Suprapubic skin (tissue), 4 donors: ENCODE data around the gene MYPOP. TPM values are rescaled to one million over a fixed set of nuclear protein-coding genes. Genes with fewer than 3 reads are reported as not detected.

Source experiments
- DNase-seq, 2 donors: peaks; one replicate each; pipeline ENCODE4 v3.0.0-alpha.2; 2019; ENCODE audit warnings: low spot score in 2 of 2
- H3K27ac ChIP-seq: fragments of 200-600 bp; sonication (generic); one replicate; pipeline ENCODE4 v1.5.1; 2019
- H3K27me3 ChIP-seq: fragments of 200-600 bp; sonication (generic); one replicate; pipeline ENCODE4 v1.5.1; 2019
- H3K36me3 ChIP-seq: fragments of 200-600 bp; sonication (generic); one replicate; pipeline ENCODE4 v1.5.1; 2019
- H3K4me1 ChIP-seq: fragments of 200-600 bp; sonication (generic); one replicate; pipeline ENCODE4 v1.5.1; 2019
- H3K4me3 ChIP-seq: fragments of 200-600 bp; sonication (generic); one replicate; pipeline ENCODE4 v1.5.1; 2019; ENCODE audit warnings: mild to moderate bottlenecking
- H3K9me3 ChIP-seq: fragments of 200-600 bp; sonication (generic); one replicate; pipeline ENCODE4 v1.5.1; 2019
- EP300 ChIP-seq: sonication (generic); formaldehyde crosslinking; IDR thresholded peaks from one replicate; pipeline ENCODE4 v1.6.1; 2017; ENCODE audit warnings: antibody characterized with exemption
- POLR2A ChIP-seq, 2 donors: fragments of 450-650 bp; IDR thresholded peaks; one replicate each; pipeline ENCODE4 v1.6.1; 2017; ENCODE audit warnings: antibody characterized with exemption in 2 of 2, mild to moderate bottlenecking in 2 of 2, moderate library complexity in 2 of 2
- POLR2AphosphoS5 ChIP-seq, 3 donors: sonication (generic); formaldehyde crosslinking; IDR thresholded peaks; one replicate each; pipeline ENCODE4 v1.6.1; 2017; ENCODE audit warnings: antibody characterized with exemption in 3 of 3
- WGBS: methylation state at CpG from one replicate; pipeline ENCODE4 v1.1.5; 2018; 5-methylcytosine and 5-hydroxymethylcytosine counted together
- total RNA-seq, 4 donors: library from RNA; depleted of rRNA; stranded (reverse); fragments of >200 nt; gene quantifications; one replicate each; pipeline ENCODE4 v1.1.0, GENCODE V29; 2016
- TF ChIP-seq, protein P1 (sequence below), 2 donors: fragments of 200-600 bp in 1 of 2; fragments of 450-650 bp in 1 of 2; sonication (generic) in 1 of 2; IDR thresholded peaks; one replicate each; pipeline ENCODE4 v1.5.1; 2016 to 2019; ENCODE audit warnings: antibody characterized with exemption in 2 of 2, mild to moderate bottlenecking in 1 of 2, moderate library complexity in 1 of 2

MYPOP gene
- total RNA-seq, 4 donors from 2014 or later, result 4.4 to 9.4 (median 6.5) TPM

DNA sequence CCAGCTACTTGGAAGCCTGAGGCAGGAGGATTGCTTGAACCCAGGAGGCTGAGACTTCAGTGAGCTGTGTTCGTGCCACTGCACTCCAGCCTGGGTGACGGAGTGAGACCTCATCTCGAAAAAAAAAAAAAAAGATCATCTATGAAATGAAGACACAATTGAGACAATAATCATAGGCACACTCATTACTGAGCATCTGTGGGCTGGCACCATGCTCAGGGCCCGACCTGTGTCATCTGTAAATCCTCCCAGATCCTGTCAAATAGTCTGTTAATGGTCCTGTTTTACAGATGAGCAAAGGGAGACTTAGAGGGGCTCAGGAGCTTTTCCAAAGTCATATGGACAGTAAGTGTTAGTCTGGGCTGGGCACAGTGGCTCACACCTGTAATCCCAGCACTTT lies 16.3 kb upstream of the MYPOP start:
- H3K9me3 ChIP-seq, result no peaks in the 10 kb centered on the region
- peaks cover 28% of the 10 kb centered on the region for H3K27me3 ChIP-seq
- no peaks in the 10 kb centered on the region for H3K4me1 ChIP-seq
- no peak for DNase-seq
- no peaks in the 10 kb centered on the region for H3K36me3 ChIP-seq
- 45% methylated on average over 4 of the region's 4 CpGs for WGBS
- no peak for TF ChIP-seq EP300
- TF ChIP-seq POLR2A (IDR thresholded peaks at IDR 0.05), result no peak
- TF ChIP-seq POLR2AphosphoS5 (IDR thresholded peaks at IDR 0.05), result no peak
- TF ChIP-seq, protein P1, sequence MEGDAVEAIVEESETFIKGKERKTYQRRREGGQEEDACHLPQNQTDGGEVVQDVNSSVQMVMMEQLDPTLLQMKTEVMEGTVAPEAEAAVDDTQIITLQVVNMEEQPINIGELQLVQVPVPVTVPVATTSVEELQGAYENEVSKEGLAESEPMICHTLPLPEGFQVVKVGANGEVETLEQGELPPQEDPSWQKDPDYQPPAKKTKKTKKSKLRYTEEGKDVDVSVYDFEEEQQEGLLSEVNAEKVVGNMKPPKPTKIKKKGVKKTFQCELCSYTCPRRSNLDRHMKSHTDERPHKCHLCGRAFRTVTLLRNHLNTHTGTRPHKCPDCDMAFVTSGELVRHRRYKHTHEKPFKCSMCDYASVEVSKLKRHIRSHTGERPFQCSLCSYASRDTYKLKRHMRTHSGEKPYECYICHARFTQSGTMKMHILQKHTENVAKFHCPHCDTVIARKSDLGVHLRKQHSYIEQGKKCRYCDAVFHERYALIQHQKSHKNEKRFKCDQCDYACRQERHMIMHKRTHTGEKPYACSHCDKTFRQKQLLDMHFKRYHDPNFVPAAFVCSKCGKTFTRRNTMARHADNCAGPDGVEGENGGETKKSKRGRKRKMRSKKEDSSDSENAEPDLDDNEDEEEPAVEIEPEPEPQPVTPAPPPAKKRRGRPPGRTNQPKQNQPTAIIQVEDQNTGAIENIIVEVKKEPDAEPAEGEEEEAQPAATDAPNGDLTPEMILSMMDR (IDR thresholded peaks at IDR 0.05), result no peak
- no peak overlapping the region for H3K4me3 ChIP-seq
- no peak overlapping the region for H3K27ac ChIP-seq

DNA sequence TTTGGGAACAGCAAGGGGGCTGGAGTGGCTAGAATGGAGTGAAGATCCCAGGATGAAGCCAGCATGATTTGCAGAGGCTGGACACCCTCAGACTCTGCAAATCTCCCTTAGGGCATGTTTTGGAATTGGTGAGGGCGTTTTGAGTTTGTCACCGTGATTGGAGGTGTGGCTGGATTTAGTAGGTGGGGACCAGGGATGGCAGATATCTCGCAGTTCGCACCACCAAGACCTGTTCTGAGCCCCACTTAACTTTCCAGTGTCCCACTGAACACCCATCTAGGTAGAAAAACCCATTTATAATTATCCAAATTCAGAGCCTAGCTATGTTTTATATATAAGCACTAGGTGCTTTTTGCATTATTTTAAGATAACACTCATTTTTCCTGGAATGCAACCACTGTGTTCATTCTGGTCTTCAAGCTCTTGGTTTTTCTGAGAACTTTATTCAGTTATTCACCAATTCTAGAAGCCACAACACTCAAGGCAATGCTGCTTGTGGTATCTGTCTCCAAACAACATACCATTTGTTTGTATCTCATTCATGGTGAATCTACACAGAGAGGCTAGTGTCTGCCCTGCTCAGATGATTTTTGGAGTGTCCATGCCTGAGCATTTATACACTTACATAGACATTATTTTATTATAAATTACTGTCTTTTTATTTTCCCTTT lies 15.1 kb upstream of the MYPOP start:
- Histone ChIP-seq H3K27me3 (peaks cover 30% of the 10 kb centered on the region), H3K9me3 (no peaks in the 10 kb centered on the region), H3K4me3 (no peak overlapping the region), H3K36me3 (no peaks in the 10 kb centered on the region), H3K27ac (no peak overlapping the region), H3K4me1 (no peaks in the 10 kb centered on the region)
- 36% methylated on average over 4 of the region's 4 CpGs for WGBS
- no peak for TF ChIP-seq EP300
- no peak for TF ChIP-seq POLR2A (IDR thresholded peaks at IDR 0.05)
- TF ChIP-seq POLR2AphosphoS5 (IDR thresholded peaks at IDR 0.05), result no peak
- TF ChIP-seq, protein P1 (IDR thresholded peaks at IDR 0.05), result no peak
- DNase-seq, result no peak

GRCh38 chr19:45913874-45914830 lies 11.7 kb upstream of the MYPOP start, which contains the start of gene NANOS2:
TSS of gene NANOS2 (minus strand) at chr19:45914778. CDS start at chr19:45914693, 85 bp downstream.
- no peak within 1 kb of the TSS for H3K4me3 ChIP-seq
- 71% methylated on average over 24 of the region's 44 CpGs for WGBS
- no peaks in the 10 kb centered on the region for H3K9me3 ChIP-seq
- TF ChIP-seq POLR2AphosphoS5 (IDR thresholded peaks at IDR 0.05) (no peak), EP300 (no peak), POLR2A (IDR thresholded peaks at IDR 0.05) (no peak)
- TF ChIP-seq, protein P1 (IDR thresholded peaks at IDR 0.05), result no peak
- H3K27me3 ChIP-seq, result peaks cover 26% of the 10 kb centered on the region
- DNase-seq, result no peak
- no peak within 1 kb of the TSS for H3K27ac ChIP-seq
- H3K36me3 ChIP-seq, result no peaks in the 10 kb centered on the region
- H3K4me1 ChIP-seq, result no peaks in the 10 kb centered on the region

DNA sequence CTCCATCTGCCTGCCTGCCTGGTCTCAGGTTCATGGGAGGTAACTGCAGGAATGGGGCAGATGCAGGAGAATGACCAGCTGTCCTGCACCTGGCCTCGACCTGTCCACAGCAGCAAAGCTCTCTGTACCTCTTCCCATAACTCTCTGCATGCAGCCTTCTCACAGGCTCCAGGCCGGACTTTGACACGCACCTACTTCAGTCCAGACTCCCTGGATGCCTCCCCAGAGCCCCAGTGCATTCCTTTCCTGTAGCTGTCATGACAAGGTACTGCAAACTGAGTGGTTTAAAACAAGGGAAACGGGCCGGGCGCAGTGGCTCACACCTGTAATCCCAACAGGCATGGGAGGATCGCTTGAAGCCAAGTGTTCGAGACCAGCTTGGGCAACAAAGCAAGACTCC lies 8.9 kb upstream of the MYPOP start:
- no peaks in the 10 kb centered on the region for H3K36me3 ChIP-seq
- no peak for DNase-seq
- H3K4me3 ChIP-seq, result no peak overlapping the region
- H3K9me3 ChIP-seq, result no peaks in the 10 kb centered on the region
- H3K4me1 ChIP-seq, result no peaks in the 10 kb centered on the region
- WGBS, result 56% methylated on average over 8 of the region's 8 CpGs
- no peak for TF ChIP-seq POLR2A (IDR thresholded peaks at IDR 0.05)
- TF ChIP-seq EP300, result no peak
- TF ChIP-seq POLR2AphosphoS5 (IDR thresholded peaks at IDR 0.05), result no peak
- TF ChIP-seq, protein P1 (IDR thresholded peaks at IDR 0.05), result no peak
- no peak overlapping the region for H3K27ac ChIP-seq
- peaks cover 26% of the 10 kb centered on the region for H3K27me3 ChIP-seq

DNA sequence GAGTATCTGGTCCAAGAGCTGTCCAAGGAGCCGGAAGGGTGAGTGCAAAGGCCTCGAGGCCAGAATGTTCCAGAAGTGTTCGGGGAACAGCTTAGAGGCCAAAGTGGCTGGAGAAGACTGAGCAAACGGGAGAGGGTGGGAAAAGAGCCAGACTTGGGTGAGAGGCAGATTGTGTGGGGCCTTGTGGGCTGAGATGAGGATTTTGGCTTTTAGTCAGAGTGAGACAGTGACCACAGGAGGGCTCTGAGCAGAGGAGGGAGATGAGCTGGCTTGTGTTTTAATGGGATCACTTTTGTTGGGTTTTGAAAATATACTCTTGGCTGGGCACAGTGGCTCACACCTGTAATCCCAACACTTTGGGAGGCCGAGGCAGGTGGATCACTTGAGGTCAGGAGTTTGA lies 6.5 kb upstream of the MYPOP start:
- no peak overlapping the region for H3K27ac ChIP-seq
- H3K27me3 ChIP-seq, result peaks cover 14% of the 10 kb centered on the region
- H3K4me3 ChIP-seq, result no peak overlapping the region
- 86% methylated on average over 5 of the region's 5 CpGs for WGBS
- H3K36me3 ChIP-seq, result no peaks in the 10 kb centered on the region
- H3K4me1 ChIP-seq, result no peaks in the 10 kb centered on the region
- DNase-seq, result no peak
- TF ChIP-seq POLR2AphosphoS5 (IDR thresholded peaks at IDR 0.05) (no peak), EP300 (no peak), POLR2A (IDR thresholded peaks at IDR 0.05) (no peak)
- TF ChIP-seq, protein P1 (IDR thresholded peaks at IDR 0.05), result no peak
- H3K9me3 ChIP-seq, result no peaks in the 10 kb centered on the region
